ENCODE results near the gene DHCR24. TPM values are rescaled to one million over a fixed set of nuclear protein-coding genes. Genes with fewer than 3 reads are reported as not detected.

Gene DHCR24
- polyA plus RNA-seq, 1 donor (not counting 4 experiments of a cell fraction or from before 2014, with no cell fraction given) = 363 TPM

GRCh38 chr1:54850069-54850730 is 36.8 kb downstream of the DHCR24 start:
- peak overlapping the region; percentile 17 for H3K27ac ChIP-seq (ENCODE audit: control insufficient read depth, insufficient read depth, low read length)
- dilution Hi-C loops (cut with MboI; ENCODE audit: extremely low pct_ligation_motif_present, low sequenced_read_pairs) = no loop called here
- no peak overlapping the region for H3K4me3 ChIP-seq (ENCODE audit: control insufficient read depth in 2 of 3, extremely low read depth in 1 of 3, insufficient read depth in 2 of 3, low read depth in 1 of 3, low read length in 3 of 3)
- H3K9ac ChIP-seq (ENCODE audit: control insufficient read depth, extremely low read depth, insufficient read depth, low read length) = no peak overlapping the region
- H3K79me2 ChIP-seq (ENCODE audit: control insufficient read depth, insufficient read depth, low read length) = peaks cover 4% of the 10 kb centered on the region
- peaks cover 12% of the 10 kb centered on the region for H4K20me1 ChIP-seq (ENCODE audit: control insufficient read depth, extremely low read depth, insufficient read depth, low read length)
- no peaks in the 10 kb centered on the region for H3K27me3 ChIP-seq (ENCODE audit: control insufficient read depth, extremely low read depth, insufficient read depth, low read length)
- peaks cover 19% of the 10 kb centered on the region for H3K4me1 ChIP-seq (ENCODE audit: control insufficient read depth, extremely low read depth, insufficient read depth, low read length)
- DNase-seq (ENCODE audit: low read depth, low spot score) (no peak), FAIRE-seq (no peak)
- no peak overlapping the region for H2AFZ ChIP-seq (ENCODE audit: control insufficient read depth, low read length)
- TF ChIP-seq EZH2 (IDR thresholded peaks at IDR 0.05; ENCODE audit: low read length) (no peak), CTCF (optimal IDR thresholded peaks at IDR 0.05 in 1 of 3, IDR thresholded peaks at IDR 0.05 in 1 of 3, conservative IDR thresholded peaks at IDR 0.05 in 1 of 3; ENCODE audit: extremely low read depth in 1 of 3, insufficient read depth in 2 of 3, low read length in 3 of 3) (no peak)
- H3K9me1 ChIP-seq (ENCODE audit: control insufficient read depth, extremely low read depth, insufficient read depth, low read length) = no peaks in the 10 kb centered on the region
- H3K4me2 ChIP-seq (ENCODE audit: control insufficient read depth, extremely low read depth, insufficient read depth, low read depth, low read length) = no peak overlapping the region
- peaks cover 57 to 64% of the 10 kb centered on the region in 2 experiments for H3K36me3 ChIP-seq (ENCODE audit: control insufficient read depth in 2 of 2, extremely low read depth in 1 of 2, insufficient read depth in 2 of 2, low read length in 2 of 2)
- H3K9me3 ChIP-seq (ENCODE audit: control insufficient read depth, low read depth, low read length) = no peaks in the 10 kb centered on the region

DNA sequence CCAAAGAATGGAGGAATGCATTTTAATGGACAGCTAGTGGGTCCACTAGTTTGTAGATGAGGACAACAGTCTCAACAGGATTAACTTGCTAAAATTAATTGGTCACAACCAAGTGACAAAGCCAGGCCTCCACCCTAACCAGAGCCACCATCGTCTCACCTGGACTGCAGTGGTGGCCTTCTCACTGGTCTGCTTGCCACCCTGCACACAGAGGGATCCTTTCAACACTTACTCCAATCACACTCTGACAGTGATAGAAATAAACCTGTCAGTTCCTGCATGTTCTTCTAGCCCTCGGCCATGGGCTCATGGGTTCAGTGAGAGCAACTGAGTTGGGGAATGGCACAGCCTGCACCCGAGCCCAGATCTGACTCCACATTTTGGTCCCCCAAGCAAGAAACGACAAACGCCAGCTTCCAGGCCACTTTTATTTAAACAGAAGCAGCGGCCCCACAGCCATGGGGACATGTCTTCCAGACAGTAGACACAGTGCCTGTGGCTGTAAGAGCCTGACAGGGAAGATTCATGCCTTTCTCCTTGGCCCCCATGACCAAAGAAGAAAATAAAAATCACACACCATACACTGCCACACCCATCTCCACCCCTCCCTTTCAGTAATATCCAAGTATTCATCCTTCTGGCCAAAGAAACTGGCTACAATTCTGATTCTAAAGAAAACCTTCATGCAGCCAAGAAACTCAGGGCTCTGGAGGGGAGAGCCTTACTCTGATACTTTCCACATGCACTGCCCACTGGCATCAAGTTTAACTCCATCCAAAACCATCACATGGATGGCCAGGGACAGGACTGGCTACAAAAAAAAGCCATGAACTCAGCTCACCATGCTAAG is 37.6 kb downstream of the DHCR24 start:
- Histone ChIP-seq H3K9me1 (ENCODE audit: control insufficient read depth, extremely low read depth, insufficient read depth, low read length) (no peaks in the 10 kb centered on the region), H3K27ac (ENCODE audit: control insufficient read depth, insufficient read depth, low read length) (no peak overlapping the region), H3K79me2 (ENCODE audit: control insufficient read depth, insufficient read depth, low read length) (peaks cover 2% of the 10 kb centered on the region), H2AFZ (ENCODE audit: control insufficient read depth, low read length) (no peak overlapping the region), H3K4me2 (ENCODE audit: control insufficient read depth, extremely low read depth, insufficient read depth, low read depth, low read length) (no peak overlapping the region), H3K9me3 (ENCODE audit: control insufficient read depth, low read depth, low read length) (no peaks in the 10 kb centered on the region), H3K9ac (ENCODE audit: control insufficient read depth, extremely low read depth, insufficient read depth, low read length) (no peak overlapping the region), H3K4me3 (ENCODE audit: control insufficient read depth in 2 of 3, extremely low read depth in 1 of 3, insufficient read depth in 2 of 3, low read depth in 1 of 3, low read length in 3 of 3) (no peak overlapping the region), H3K27me3 (ENCODE audit: control insufficient read depth, extremely low read depth, insufficient read depth, low read length) (no peaks in the 10 kb centered on the region), H3K4me1 (ENCODE audit: control insufficient read depth, extremely low read depth, insufficient read depth, low read length) (peaks cover 19% of the 10 kb centered on the region), H4K20me1 (ENCODE audit: control insufficient read depth, extremely low read depth, insufficient read depth, low read length) (peaks cover 12% of the 10 kb centered on the region), H3K36me3 (ENCODE audit: control insufficient read depth in 2 of 2, extremely low read depth in 1 of 2, insufficient read depth in 2 of 2, low read length in 2 of 2) (peaks cover 53 to 60% of the 10 kb centered on the region in 2 experiments)
- no peak for FAIRE-seq
- TF ChIP-seq CTCF (optimal IDR thresholded peaks at IDR 0.05 in 1 of 3, IDR thresholded peaks at IDR 0.05 in 1 of 3, conservative IDR thresholded peaks at IDR 0.05 in 1 of 3; ENCODE audit: extremely low read depth in 1 of 3, insufficient read depth in 2 of 3, low read length in 3 of 3) (no peak), EZH2 (IDR thresholded peaks at IDR 0.05; ENCODE audit: low read length) (no peak)
- DNase-seq (ENCODE audit: low read depth, low spot score) = no peak
- dilution Hi-C loops (cut with MboI; ENCODE audit: extremely low pct_ligation_motif_present, low sequenced_read_pairs) = no loop called here

Data from keratinocyte (primary cell).